Left renal cortex interstitium (tissue), 4 donors: ENCODE data around the gene HDAC8. TPM values are rescaled to one million over a fixed set of nuclear protein-coding genes. Genes with fewer than 3 reads are reported as not detected.

Source experiments
- DNase-seq, 4 donors: peaks; one replicate each; pipeline ENCODE4 v3.0.0-alpha.2; 2013; ENCODE audit warnings: low read depth in 4 of 4, low spot score in 2 of 4, missing footprints in 1 of 4
- polyA plus RNA-seq, 4 donors: library from polyadenylated mRNA; unstranded; fragments of 120-200 nt; gene quantifications; one replicate each; pipeline ENCODE4 v1.2.1, GENCODE V29; 2013; ENCODE audit not compliant: insufficient read length in 4 of 4

Gene HDAC8
- polyA plus RNA-seq, 4 donors: 28.9 to 45.0 (median 33.0) TPM

- DNase-seq: no peak
These were observed 267.8 kb downstream of the HDAC8 start for GRCh38 chrX:72304877-72305276.

- no peak for DNase-seq
These were observed 270.9 kb downstream of the HDAC8 start for GRCh38 chrX:72301781-72302180.

GRCh38 chrX:72299891-72300630 lies 272.6 kb downstream of the HDAC8 start:
- no peak for DNase-seq

GRCh38 chrX:72297953-72298730 lies 274.5 kb downstream of the HDAC8 start:
- no peak for DNase-seq

- no peak for DNase-seq
These were observed 275.7 kb downstream of the HDAC8 start for GRCh38 chrX:72296991-72297390.

GRCh38 chrX:72295745-72296144 lies 276.9 kb downstream of the HDAC8 start:
- no peak for DNase-seq

- no peak for DNase-seq
These were observed 278.1 kb downstream of the HDAC8 start for GRCh38 chrX:72294497-72294896.

- no peak for DNase-seq
These were observed 290.3 kb downstream of the HDAC8 start for GRCh38 chrX:72282302-72282701.

- peak in 1 of 4 donors; percentile 45 for DNase-seq
These were observed 292.3 kb downstream of the HDAC8 start for GRCh38 chrX:72280321-72280845.

Other genes starting within 250 kb of the HDAC8 start
- 1 to 10 TPM; 4.8 to 6.0 (median 5.5) TPM for gene PHKA1, start 141.5 kb upstream of the HDAC8 start, polyA plus RNA-seq
- 1 to 10 TPM; 3.3 to 5.3 (median 3.7) TPM for gene DMRTC1B, start 204.0 kb upstream of the HDAC8 start, polyA plus RNA-seq
- under 1 TPM in 1 of 4 donors, not detected in 3; 0.56 TPM for gene FAM236B, start 209.8 kb upstream of the HDAC8 start, polyA plus RNA-seq
- not detected for gene FAM236D, start 235.4 kb upstream of the HDAC8 start, polyA plus RNA-seq